ENCODE data around the gene SERPINB8.
"Not testable (repeated sequence)": the region's sequence is repeated elsewhere in the genome, so short reads cannot be mapped to it uniquely, and the experiment has no call there.

DNA sequence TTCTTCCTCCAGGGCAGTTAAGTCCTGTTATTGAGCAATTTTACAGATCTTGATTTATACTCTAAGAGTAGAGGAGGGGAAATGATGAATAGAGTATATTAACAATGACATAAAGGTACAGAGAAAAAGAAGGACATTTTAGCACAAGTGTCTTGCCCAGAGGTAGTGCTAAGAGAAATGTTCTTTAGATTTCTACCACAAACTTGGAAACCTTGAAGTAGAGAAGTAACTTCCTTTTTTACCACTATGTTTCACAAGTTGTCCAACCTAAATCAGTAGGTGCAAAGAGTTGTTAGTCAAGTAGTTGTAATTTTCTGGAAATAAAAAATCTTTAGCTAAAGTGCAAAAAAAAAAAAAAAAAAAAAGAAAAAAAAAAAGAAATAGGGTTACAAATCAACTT is 40.5 kb upstream of the SERPINB8 start:
- TF ChIP-seq CTCF (IDR thresholded peaks at IDR 0.05; ENCODE audit: poor library complexity); EZH2phosphoT487 (IDR thresholded peaks at IDR 0.05; ENCODE audit: low read depth, severe bottlenecking, unreplicated experiment): not testable (repeated sequence)

Data from hepatocyte (in vitro differentiated cells).